GM12892 (cell line): Measurements from ENCODE around the gene BCAR1.
"Not testable (repeated sequence)": the region's sequence is repeated elsewhere in the genome, so short reads cannot be mapped to it uniquely, and the experiment has no call there.

Experiments used
- DNase-seq: peaks from one replicate; pipeline ENCODE4 v3.0.0; 2011; ENCODE audit not compliant: insufficient read length
- FAIRE-seq: peaks from 2 replicates; lab custom pipeline; 2011; peaks lifted over from hg19 to GRCh38; lab: Jason Lieb, UNC
- POLR2A ChIP-seq: IDR thresholded peaks from 2 replicates; pipeline ENCODE4 v1.6.1; 2011; ENCODE audit warnings: low read depth, low read length, control low read depth
- POLR2AphosphoS5 ChIP-seq: IDR thresholded peaks from 2 replicates; pipeline ENCODE4 v1.6.1; 2011; ENCODE audit warnings: low read depth, low read length, control low read depth
- TAF1 ChIP-seq: IDR thresholded peaks from 2 replicates; pipeline ENCODE4 v1.6.1; 2011; ENCODE audit warnings: low read depth, mild to moderate bottlenecking, control low read depth, low read length, borderline replicate concordance

BCAR1 gene

GRCh38 chr16:75225092-75225491, 26.3 kb downstream of the BCAR1 start:
- FAIRE-seq = no peak
- no peak for DNase-seq
- TF ChIP-seq POLR2A = no peak
- no peak for TF ChIP-seq TAF1
- TF ChIP-seq POLR2AphosphoS5 = no peak

- TF ChIP-seq POLR2A (no peak), TAF1 (no peak), POLR2AphosphoS5 (no peak)
- FAIRE-seq (no peak), DNase-seq (no peak)
These were observed 26.9 kb downstream of the BCAR1 start for GRCh38 chr16:75224306-75225082.

- FAIRE-seq = peak; percentile 66
These were observed 28.3 kb downstream of the BCAR1 start for GRCh38 chr16:75223129-75223528.

GRCh38 chr16:75222271-75222783, 29.1 kb downstream of the BCAR1 start:
- FAIRE-seq = no peak
- DNase-seq = no peak
- no peak for TF ChIP-seq POLR2AphosphoS5

More at GRCh38 chr16:75223129-75223528, 28.3 kb downstream of the BCAR1 start:
- not testable (repeated sequence) for DNase-seq

- TF ChIP-seq TAF1 (no peak), POLR2A (no peak), POLR2AphosphoS5 (no peak)
- DNase-seq = no peak
- peak; percentile 74 for FAIRE-seq
These were observed 31.6 kb downstream of the BCAR1 start for GRCh38 chr16:75219838-75220237.

GRCh38 chr16:75219088-75219487, 32.3 kb downstream of the BCAR1 start:
- no peak for TF ChIP-seq POLR2AphosphoS5
- no peak for TF ChIP-seq POLR2A
- TF ChIP-seq TAF1 = no peak
- FAIRE-seq (peak; percentile 62), DNase-seq (no peak)

GRCh38 chr16:75218256-75219076, 33.0 kb downstream of the BCAR1 start, which contains the start of gene CTRB1:
CTRB1 (plus strand) TSS chr16:75218988; CDS start chr16:75219008, 20 bp downstream.
- FAIRE-seq (no peak), DNase-seq (peak; percentile 42)
- no peak for TF ChIP-seq POLR2AphosphoS5
- TF ChIP-seq POLR2A = no peak

- FAIRE-seq (no peak), DNase-seq (no peak)
These were observed 34.0 kb downstream of the BCAR1 start for GRCh38 chr16:75217389-75217851.

GRCh38 chr16:75216576-75216975, 34.8 kb downstream of the BCAR1 start:
- TF ChIP-seq POLR2AphosphoS5 (no peak), POLR2A (no peak), TAF1 (no peak)
- DNase-seq (no peak), FAIRE-seq (no peak)

More at GRCh38 chr16:75217389-75217851, 34.0 kb downstream of the BCAR1 start:
- TF ChIP-seq TAF1 (no peak), POLR2A (no peak), POLR2AphosphoS5 (no peak)

- DNase-seq = no peak
- TF ChIP-seq POLR2A = no peak
- no peak for TF ChIP-seq TAF1
- TF ChIP-seq POLR2AphosphoS5 = no peak
- no peak for FAIRE-seq
These were observed 35.3 kb downstream of the BCAR1 start for GRCh38 chr16:75216127-75216526.

GRCh38 chr16:75211286-75211685, 40.1 kb downstream of the BCAR1 start:
- DNase-seq, FAIRE-seq: not testable (repeated sequence)

- TF ChIP-seq POLR2A = no peak
- no peak for TF ChIP-seq TAF1
- no peak for TF ChIP-seq POLR2AphosphoS5
- DNase-seq (no peak), FAIRE-seq (no peak)
These were observed 41.5 kb downstream of the BCAR1 start for GRCh38 chr16:75209944-75210343.

- DNase-seq, FAIRE-seq: not testable (repeated sequence)
These were observed 41.9 kb downstream of the BCAR1 start for GRCh38 chr16:75209514-75209913.
